ENCODE results near the gene PTPRN2. TPM values are rescaled to one million over a fixed set of nuclear protein-coding genes. Genes with fewer than 3 reads are reported as not detected.

PTPRN2 gene
- total and polyA plus RNA-seq, 2 of the 13 experiments (the other 11 are each of a cell fraction or from before 2014, with no cell fraction given): 2.5 to 24.2 TPM

- TF ChIP-seq IRF9 (CRISPR knock-in tag; IDR thresholded peaks at IDR 0.05; ENCODE audit: borderline replicate concordance) (no peak), ZNF441 (CRISPR knock-in tag; IDR thresholded peaks at IDR 0.05; ENCODE audit: borderline replicate concordance) (no peak), ZNF343 (CRISPR knock-in tag; IDR thresholded peaks at IDR 0.05) (no peak), E2F2 (CRISPR knock-in tag; IDR thresholded peaks at IDR 0.05; ENCODE audit: borderline replicate concordance) (no peak), SIX1 (CRISPR knock-in tag; IDR thresholded peaks at IDR 0.05; ENCODE audit: borderline replicate concordance) (no peak), ZNF572 (CRISPR knock-in tag; IDR thresholded peaks at IDR 0.05) (no peak), SNAI1 (CRISPR knock-in tag; IDR thresholded peaks at IDR 0.05; ENCODE audit: borderline replicate concordance) (no peak)
Measured at GRCh38 chr7:157605638-157606037, 982.0 kb downstream of the PTPRN2 start (continued).

GRCh38 chr7:157604661-157605381 lies 982.8 kb downstream of the PTPRN2 start:
- H3K27me3 ChIP-seq (ENCODE audit: control insufficient read depth in 1 of 2, insufficient read depth in 2 of 2, low read length in 2 of 2): peaks cover 6 to 58% of the 10 kb centered on the region in 2 experiments; a peak in 4 of 5 replicates
- H3K4me3 ChIP-seq (replicated peaks in 1 of 3; ENCODE audit: insufficient read depth in 1 of 3, low read depth in 2 of 3, low read length in 3 of 3): no peak overlapping the region
- no peaks in the 10 kb centered on the region for H3K9me3 ChIP-seq (ENCODE audit: low read length)
- no peaks in the 10 kb centered on the region for H3K4me1 ChIP-seq (ENCODE audit: insufficient read depth, low read length)
- TF ChIP-seq GATAD1 (CRISPR knock-in tag; IDR thresholded peaks at IDR 0.05): no peak
- TF ChIP-seq ZMYM2 (CRISPR knock-in tag; IDR thresholded peaks at IDR 0.05): no peak
- no peak for TF ChIP-seq ARNT2 (CRISPR knock-in tag; IDR thresholded peaks at IDR 0.05; ENCODE audit: low read depth)
- POLR2A ChIA-PET: no interaction called here
- intact Hi-C loops (cut with micrococcal nuclease; ENCODE audit: unreplicated experiment): no loop called here
- no peaks in the 10 kb centered on the region for H3K36me3 ChIP-seq (replicated peaks in 1 of 2; ENCODE audit: control insufficient read depth in 1 of 2, insufficient read depth in 2 of 2, low read length in 2 of 2)
- BruUV-seq (replicated peaks): no TSS peak
- H3K4me2 ChIP-seq (ENCODE audit: low read depth, low read length): no peak overlapping the region
- in situ Hi-C loops (cut with HindIII; ENCODE audit: extremely low pct_ligation_motif_present, low pct_unique_long_range_greater_than_20kb): no loop called here
- no peak overlapping the region for H3K9ac ChIP-seq (ENCODE audit: insufficient read depth, low read depth, low read length)
- no peaks in the 10 kb centered on the region for H3K79me2 ChIP-seq (ENCODE audit: insufficient read depth, low read length)
- 59% methylated on average over 15 of the region's 21 CpGs for WGBS (ENCODE audit: low lambda C conversion rate)
- no peaks in the 10 kb centered on the region for H4K20me1 ChIP-seq (ENCODE audit: insufficient read depth, low read length)
- FAIRE-seq (no peak), DNase-seq (ENCODE audit: low spot score) (no peak), ATAC-seq (no peak; the same call in 2 of the 3 replicates)
- H2AFZ ChIP-seq (ENCODE audit: low read length): no peak overlapping the region
- CTCF ChIA-PET (ENCODE audit: low intra/inter-chr PET ratio, low total read pairs): no interaction called here
- no peak overlapping the region for H3K27ac ChIP-seq (ENCODE audit: extremely low read length, insufficient read depth, low read length)
